Left lobe of liver (tissue), 2 donors: ENCODE measurements around the gene ABHD12B. TPM values are rescaled to one million over a fixed set of nuclear protein-coding genes. Genes with fewer than 3 reads are reported as not detected.

Source experiments
- ATAC-seq: fragments of 200-7000 bp; cut with Tn5 transposase; one replicate; pipeline ENCODE4 v1.9.1; 2020; ENCODE audit warnings: mild to moderate bottlenecking, moderate library complexity
- DNase-seq: peaks from one replicate; pipeline ENCODE4 v3.0.0-alpha.2; 2020; ENCODE audit warnings: low spot score
- total RNA-seq: library from RNA; stranded (reverse); gene quantifications from one replicate; pipeline ENCODE4 v1.2.1, GENCODE V29; 2021
- donor health status: DM: no; HTN: no; CAD: no; lungs with moderate emphysema.
- donor health status: DM: no; HTN: yes; CAD: no.

ABHD12B gene
- total RNA-seq, result not detected

GRCh38 chr14:50871914-50872732 is at the start of gene ABHD12B:
Gene ABHD12B (plus strand): TSS chr14:50872053. CDS start chr14:50872175, 122 bp downstream.
- DNase-seq (no peak), ATAC-seq (peak; percentile 59)

- ATAC-seq, result no peak
- DNase-seq, result no peak
Observed at GRCh38 chr14:50822501-50823042, 49.3 kb upstream of the ABHD12B start.

DNA sequence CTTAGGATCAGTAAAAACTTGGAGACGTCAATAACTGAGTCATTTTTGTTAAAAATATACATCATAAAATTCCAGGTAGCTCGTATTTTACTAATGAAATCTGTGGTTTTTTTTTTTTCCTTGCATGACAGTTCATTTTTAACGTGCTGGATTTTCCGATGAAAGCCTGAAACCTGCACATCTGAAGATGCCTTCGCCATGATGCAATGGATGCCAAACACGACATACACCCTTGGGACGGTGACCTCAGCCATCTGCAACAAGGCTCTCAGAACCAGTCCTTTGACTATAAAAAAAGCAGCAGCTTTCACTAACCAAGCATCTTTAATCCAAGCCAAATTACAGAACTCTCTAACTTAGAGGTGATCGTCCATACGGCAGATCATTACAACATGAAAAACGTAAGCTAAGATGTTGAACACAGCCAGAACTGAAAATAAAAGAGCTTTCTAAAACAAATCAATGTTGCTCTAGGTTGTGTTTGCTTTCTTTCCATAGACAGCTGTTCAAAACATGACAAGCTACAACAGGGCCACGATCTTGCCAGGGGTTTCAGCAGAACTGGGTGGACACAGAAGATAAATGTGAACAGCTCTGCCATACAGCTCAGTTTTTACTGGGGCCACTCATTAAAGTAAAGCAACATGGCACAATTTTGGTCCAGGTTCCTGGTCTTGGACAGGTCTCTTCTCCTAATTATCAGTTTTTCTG is 48.6 kb upstream of the ABHD12B start:
- DNase-seq, result no peak
- peak; percentile 82 for ATAC-seq

DNA sequence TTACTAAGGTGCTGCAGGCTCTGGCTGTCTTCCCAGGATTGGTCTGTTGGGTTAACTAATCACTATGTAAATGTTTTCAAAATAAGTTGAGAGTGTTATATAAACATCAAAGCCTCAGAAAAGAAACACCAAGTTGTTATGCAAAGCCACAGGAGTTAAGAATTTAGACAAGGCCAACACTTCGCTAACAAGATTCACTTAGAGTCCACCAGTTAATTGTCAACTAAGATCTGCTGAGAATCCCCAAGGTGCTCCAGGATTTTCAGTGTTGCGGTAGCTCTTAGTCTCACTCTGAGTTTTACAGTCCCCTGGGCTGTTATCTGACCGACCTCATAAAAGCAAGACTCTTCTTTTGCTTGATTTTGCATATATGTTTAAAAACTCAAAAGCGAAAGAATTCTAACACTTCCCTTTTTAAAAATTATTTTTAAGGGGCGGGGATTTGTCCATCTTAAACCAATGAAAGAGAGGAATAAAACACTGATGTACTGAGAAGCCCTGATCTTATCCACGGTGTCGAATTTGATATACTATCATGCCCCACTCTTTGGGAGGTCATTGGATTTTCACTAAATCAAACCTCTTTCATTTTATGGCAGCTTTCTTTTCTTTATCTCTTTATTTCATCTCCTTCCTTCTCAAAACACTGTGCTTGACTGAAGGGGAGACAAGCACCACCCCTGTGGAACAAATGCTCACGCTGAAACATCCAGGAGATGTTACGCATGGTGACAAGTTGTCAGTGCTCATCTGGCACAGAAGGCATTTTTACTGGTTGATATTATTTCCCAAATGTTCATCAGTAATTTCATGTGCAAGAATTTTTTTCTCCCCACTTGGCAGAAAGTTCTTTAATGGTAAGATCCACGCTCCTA is 47.9 kb upstream of the ABHD12B start:
- DNase-seq (no peak), ATAC-seq (peak; percentile 22)

- no peak for DNase-seq
- ATAC-seq, result no peak
Observed at GRCh38 chr14:50825307-50825706, 46.5 kb upstream of the ABHD12B start.

GRCh38 chr14:50826681-50827080 is 45.2 kb upstream of the ABHD12B start:
- ATAC-seq, result no peak
- DNase-seq, result no peak

- no peak for DNase-seq
- no peak for ATAC-seq
Observed at GRCh38 chr14:50828721-50829488, 42.9 kb upstream of the ABHD12B start.

DNA sequence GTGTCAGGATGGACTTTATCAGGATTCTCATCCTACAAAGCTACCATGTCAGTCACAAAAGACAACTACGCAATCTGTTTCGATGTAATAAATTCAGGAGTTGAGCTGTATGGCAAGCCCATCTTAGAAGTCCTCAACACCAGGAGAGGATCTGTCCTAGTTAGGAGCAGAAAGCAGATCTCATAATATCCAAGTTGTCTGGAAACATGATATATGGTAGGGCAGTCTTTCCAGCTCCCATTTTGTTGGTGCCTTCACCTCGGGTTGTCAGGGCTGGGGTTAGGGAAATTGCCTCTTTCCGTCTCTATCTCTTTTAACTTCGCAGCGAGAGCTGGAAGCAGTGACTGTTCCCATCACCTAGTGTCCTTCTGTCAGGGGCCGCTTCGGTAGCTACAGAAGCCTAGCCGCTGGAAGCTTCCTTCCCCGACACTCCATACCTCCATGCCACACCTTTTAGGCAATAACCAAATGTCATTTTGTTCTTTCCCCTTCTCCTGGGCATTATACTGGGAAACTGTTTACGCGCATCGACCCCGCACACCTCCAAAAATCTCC is 42.3 kb upstream of the ABHD12B start:
- no peak for ATAC-seq
- DNase-seq, result no peak

DNA sequence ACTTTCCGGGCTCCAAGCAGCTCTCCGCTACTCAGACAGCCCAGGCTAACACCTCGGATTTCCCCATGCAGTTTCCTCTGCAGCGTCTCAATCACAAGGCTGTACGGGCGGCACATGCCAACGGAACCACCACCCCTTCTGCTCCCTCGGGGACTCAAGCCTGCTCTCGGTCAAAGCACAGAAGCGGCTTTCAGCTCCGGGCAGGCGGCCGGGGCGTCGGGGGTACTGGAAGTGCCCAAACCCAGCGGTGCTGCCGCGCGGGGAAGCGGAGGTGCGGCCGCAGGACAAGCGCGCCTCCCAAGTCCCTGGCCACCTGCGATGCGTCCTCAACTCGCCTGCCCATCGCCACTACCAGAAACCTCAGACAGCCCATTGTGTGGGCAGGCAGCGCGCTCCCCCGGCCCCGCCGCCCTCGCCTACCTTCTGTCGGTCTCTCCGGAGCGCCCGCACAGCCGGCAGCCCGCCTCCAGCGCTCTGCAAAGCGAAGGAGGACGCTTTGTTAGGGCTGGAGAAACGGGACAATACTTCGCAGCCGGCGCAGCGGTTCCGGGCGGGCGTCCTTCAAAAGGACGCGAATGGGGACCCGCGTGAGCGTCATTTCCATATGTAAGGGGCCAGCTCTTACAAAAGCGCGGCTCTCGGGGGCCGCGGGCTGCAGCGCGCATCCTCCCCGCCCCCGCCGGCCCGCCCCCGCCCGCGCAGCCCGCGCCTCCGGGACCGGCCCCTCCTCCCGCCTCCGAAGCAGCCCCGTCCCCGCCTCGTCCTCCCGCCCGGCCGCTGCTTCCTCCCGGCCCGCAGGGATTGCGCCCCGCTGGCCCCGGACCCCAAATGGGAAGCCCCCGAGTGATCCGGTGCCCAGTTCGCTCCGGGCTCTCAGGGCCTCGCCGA is 41.6 kb upstream of the ABHD12B start:
- ATAC-seq (peak; percentile 59), DNase-seq (peak; percentile 60)

GRCh38 chr14:50830932-50831725 is 40.7 kb upstream of the ABHD12B start, which contains the start of gene NIN:
Gene NIN (minus strand): TSS chr14:50831162. CDS start chr14:50822056, 9,106 bp downstream.
- DNase-seq, result peak; percentile 80
- peak; percentile 96 for ATAC-seq

GRCh38 chr14:50831726-50832168 is 40.1 kb upstream of the ABHD12B start:
- ATAC-seq (peak; percentile 3), DNase-seq (no peak)

GRCh38 chr14:50832935-50833630 is 38.8 kb upstream of the ABHD12B start:
- DNase-seq (no peak), ATAC-seq (no peak)

GRCh38 chr14:50834802-50835276 is 37.0 kb upstream of the ABHD12B start:
- DNase-seq (no peak), ATAC-seq (no peak)

GRCh38 chr14:50835280-50835679 is 36.6 kb upstream of the ABHD12B start:
- no peak for ATAC-seq
- DNase-seq, result no peak

- ATAC-seq (no peak), DNase-seq (no peak)
Observed at GRCh38 chr14:50836515-50836914, 35.3 kb upstream of the ABHD12B start.

GRCh38 chr14:50837271-50837670 is 34.6 kb upstream of the ABHD12B start:
- DNase-seq (no peak), ATAC-seq (no peak)

GRCh38 chr14:50837850-50838470 is 33.9 kb upstream of the ABHD12B start:
- no peak for ATAC-seq
- DNase-seq, result no peak
